Fibroblast of lung (primary cell): Measurements from ENCODE around the gene AQP11. TPM values are rescaled to one million over a fixed set of nuclear protein-coding genes. Genes with fewer than 3 reads are reported as not detected.

Experiments used
- DNase-seq, 2 donors: peaks; one replicate each; pipeline versions ENCODE4 v3.0.0 to v3.0.0-alpha.2; 2010; ENCODE audit warnings: low read depth in 2 of 2
- H2AFZ ChIP-seq: 2 replicates; pipeline ENCODE4 v1.5.1; 2012; ENCODE audit warnings: low read length, control low read depth, inconsistent platforms
- H3K27ac ChIP-seq: 2 replicates; pipeline ENCODE4 v1.5.1; 2011; ENCODE audit warnings: low read length, control low read depth; ENCODE audit not compliant: insufficient read depth
- H3K27me3 ChIP-seq: 2 replicates; pipeline ENCODE4 v1.5.1; 2011; ENCODE audit warnings: mild to moderate bottlenecking, low read length; ENCODE audit not compliant: control insufficient read depth, insufficient read depth
- H3K36me3 ChIP-seq: 2 replicates; pipeline ENCODE4 v1.5.1; 2011; ENCODE audit warnings: low read length; ENCODE audit not compliant: control insufficient read depth, insufficient read depth
- H3K4me1 ChIP-seq: 2 replicates; pipeline ENCODE4 v1.5.1; 2011; ENCODE audit warnings: low read length; ENCODE audit not compliant: control insufficient read depth, insufficient read depth; ENCODE audit errors: extremely low read depth
- H3K4me2 ChIP-seq: 2 replicates; pipeline ENCODE4 v1.5.1; 2011; ENCODE audit warnings: low read length, control low read depth; ENCODE audit not compliant: insufficient read depth; ENCODE audit errors: extremely low read depth
- H3K4me3 ChIP-seq, 4 experiments: fragments of 200-600 bp in 1 of 4; sonication (generic) in 1 of 4; replicated peaks in 1 of 4; 2 replicates each; pipeline ENCODE4 v1.5.1; 2011 to 2016; ENCODE audit warnings: low read length in 4 of 4, low read depth in 3 of 4, mild to moderate bottlenecking in 3 of 4, control low read depth in 2 of 4, inconsistent platforms in 1 of 4, mixed read lengths in 1 of 4; ENCODE audit not compliant: insufficient read depth in 1 of 4; ENCODE audit errors: control extremely low read depth in 1 of 4
- H3K79me2 ChIP-seq: 2 replicates; pipeline ENCODE4 v1.5.1; 2012; ENCODE audit warnings: mild to moderate bottlenecking, low read length, inconsistent platforms; ENCODE audit not compliant: control insufficient read depth, insufficient read depth
- H3K9ac ChIP-seq: 2 replicates; pipeline ENCODE4 v1.5.1; 2011; ENCODE audit warnings: mild to moderate bottlenecking, low read length, control low read depth; ENCODE audit not compliant: insufficient read depth
- H3K9me3 ChIP-seq: 2 replicates; pipeline ENCODE4 v1.5.1; 2012; ENCODE audit warnings: low read depth, low read length; ENCODE audit not compliant: control insufficient read depth, insufficient read depth
- H4K20me1 ChIP-seq: 2 replicates; pipeline ENCODE4 v1.5.1; 2011; ENCODE audit warnings: low read length; ENCODE audit not compliant: control insufficient read depth, insufficient read depth; ENCODE audit errors: extremely low read depth
- CTCF ChIP-seq, 2 donors: IDR thresholded peaks in 1 of 2; conservative IDR thresholded peaks in 1 of 2; 1 replicate in 1 of 2; 2 replicates in 1 of 2; pipeline ENCODE4 v1.5.1; 2011 to 2012; ENCODE audit warnings: low read length in 2 of 2, control low read depth in 1 of 2, inconsistent platforms in 1 of 2, low read depth in 1 of 2, mild to moderate bottlenecking in 1 of 2
- EZH2 ChIP-seq: IDR thresholded peaks from 2 replicates; pipeline ENCODE4 v1.5.1; 2012; ENCODE audit warnings: low read length, control low read depth, mild to moderate bottlenecking; ENCODE audit errors: missing control alignments
- polyA plus RNA-seq, 2 donors: library from polyadenylated mRNA; depleted of rRNA in 1 of 2; stranded (reverse) in 1 of 2; unstranded in 1 of 2; fragments of >200 nt; gene quantifications; 2 replicates each; pipeline ENCODE4 v1.2.1, GENCODE V29; 2011 to 2012; ENCODE audit warnings: missing spikeins in 1 of 2
- total RNA-seq: library from RNA; depleted of rRNA; stranded (reverse); fragments of >200 nt; gene quantifications from 2 replicates; pipeline ENCODE4 v1.2.1, GENCODE V29; 2014

AQP11 gene
- total and polyA plus RNA-seq, 2 donors (not counting 1 experiment from before 2014, with no cell fraction given): 1.3 to 11.2 TPM

GRCh38 chr11:77644887-77645286 lies 55.1 kb downstream of the AQP11 start:
- no peaks in the 10 kb centered on the region for H3K4me1 ChIP-seq
- H3K4me2 ChIP-seq: no peak overlapping the region
- DNase-seq: no peak
- no peaks in the 10 kb centered on the region for H3K36me3 ChIP-seq
- no peak overlapping the region for H3K27ac ChIP-seq
- TF ChIP-seq CTCF (conservative IDR thresholded peaks at IDR 0.05 in 1 of 2, IDR thresholded peaks at IDR 0.05 in 1 of 2; ENCODE audit: low read depth in 1 of 2, low read length in 2 of 2): no peak
- no peak for TF ChIP-seq EZH2
- no peaks in the 10 kb centered on the region for H3K79me2 ChIP-seq
- peak overlapping the region; percentile 9 for H2AFZ ChIP-seq
- H3K9ac ChIP-seq: no peak overlapping the region
- no peaks in the 10 kb centered on the region for H3K27me3 ChIP-seq
- H3K4me3 ChIP-seq: no peak overlapping the region
- no peaks in the 10 kb centered on the region for H4K20me1 ChIP-seq
- H3K9me3 ChIP-seq: no peaks in the 10 kb centered on the region

GRCh38 chr11:77647654-77648305 lies 58.0 kb downstream of the AQP11 start:
- no peak for TF ChIP-seq EZH2
- no peak for TF ChIP-seq CTCF (conservative IDR thresholded peaks at IDR 0.05 in 1 of 2, IDR thresholded peaks at IDR 0.05 in 1 of 2; ENCODE audit: low read depth in 1 of 2, low read length in 2 of 2)
- H3K79me2 ChIP-seq: no peaks in the 10 kb centered on the region

GRCh38 chr11:77650123-77650522 lies 60.4 kb downstream of the AQP11 start:
- H3K4me1 ChIP-seq: no peaks in the 10 kb centered on the region

More at GRCh38 chr11:77647654-77648305, 58.0 kb downstream of the AQP11 start:
- Histone ChIP-seq H4K20me1 (no peaks in the 10 kb centered on the region), H3K9ac (no peak overlapping the region), H3K27ac (no peak overlapping the region), H3K4me1 (no peaks in the 10 kb centered on the region), H3K9me3 (no peaks in the 10 kb centered on the region), H3K27me3 (no peaks in the 10 kb centered on the region), H3K4me2 (no peak overlapping the region), H3K36me3 (no peaks in the 10 kb centered on the region), H2AFZ (no peak overlapping the region), H3K4me3 (no peak overlapping the region)
- DNase-seq: no peak

More at GRCh38 chr11:77650123-77650522, 60.4 kb downstream of the AQP11 start:
- Histone ChIP-seq H3K36me3 (no peaks in the 10 kb centered on the region), H3K27ac (no peak overlapping the region), H3K9ac (no peak overlapping the region), H3K4me2 (no peak overlapping the region), H3K4me3 (no peak overlapping the region), H4K20me1 (no peaks in the 10 kb centered on the region), H3K27me3 (no peaks in the 10 kb centered on the region), H3K79me2 (no peaks in the 10 kb centered on the region), H3K9me3 (no peaks in the 10 kb centered on the region), H2AFZ (no peak overlapping the region)
- no peak for DNase-seq
- TF ChIP-seq EZH2 (no peak), CTCF (conservative IDR thresholded peaks at IDR 0.05 in 1 of 2, IDR thresholded peaks at IDR 0.05 in 1 of 2; ENCODE audit: low read depth in 1 of 2, low read length in 2 of 2) (no peak)
